CD4-positive, alpha-beta T cell treated with Interleukin-17A for 1 hour (primary cell): ENCODE measurements around the gene GRK5.

Experiments used
- DNase-seq: peaks from one replicate; pipeline ENCODE4 v3.0.0-alpha.2; 2020

The GRK5 gene

GRCh38 chr10:119199231-119199992 lies 8.0 kb upstream of the GRK5 start:
- DNase-seq = peak; percentile 67

GRCh38 chr10:119201233-119201632 lies 6.1 kb upstream of the GRK5 start:
- no peak for DNase-seq

GRCh38 chr10:119203006-119203405 lies 4.4 kb upstream of the GRK5 start:
- no peak for DNase-seq

DNA sequence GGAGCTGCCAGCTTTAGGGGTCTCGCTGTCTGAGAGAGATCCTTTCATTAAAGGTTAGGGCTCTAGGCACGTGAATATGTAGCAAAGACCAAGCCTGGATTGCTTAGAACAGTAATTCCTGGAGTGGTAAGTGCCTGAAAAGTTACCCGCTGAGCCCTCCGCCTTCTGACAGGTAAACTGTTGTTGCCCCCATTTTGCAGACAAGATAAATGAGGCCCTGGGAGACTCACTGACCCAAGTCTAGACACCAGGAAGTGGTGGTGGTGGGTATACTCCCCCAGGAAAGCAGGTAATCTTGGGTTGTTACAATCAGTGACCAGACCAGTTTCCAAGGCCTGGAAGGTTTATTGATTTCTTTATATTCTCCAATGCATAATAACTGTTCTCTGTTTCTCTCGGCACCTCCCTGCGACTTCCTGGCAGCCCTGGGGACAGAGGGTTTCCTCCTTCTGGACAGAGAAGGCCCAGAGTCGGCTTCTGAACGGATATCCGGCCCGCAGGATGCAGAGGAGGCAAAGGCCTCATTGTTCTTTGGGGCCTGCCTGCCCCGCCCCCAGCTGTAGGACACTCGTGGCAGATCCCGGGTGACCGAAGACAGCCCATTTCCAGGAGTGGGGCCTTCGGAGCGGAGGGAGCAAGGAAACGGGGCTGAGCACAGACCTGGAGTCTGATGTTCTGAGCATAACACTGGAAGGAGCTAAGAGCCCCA lies 1.3 kb upstream of the GRK5 start:
- peak; percentile 45 for DNase-seq

GRCh38 chr10:119206603-119207365 lies 587 bp upstream of the GRK5 start:
- peak; percentile 68 for DNase-seq

DNA sequence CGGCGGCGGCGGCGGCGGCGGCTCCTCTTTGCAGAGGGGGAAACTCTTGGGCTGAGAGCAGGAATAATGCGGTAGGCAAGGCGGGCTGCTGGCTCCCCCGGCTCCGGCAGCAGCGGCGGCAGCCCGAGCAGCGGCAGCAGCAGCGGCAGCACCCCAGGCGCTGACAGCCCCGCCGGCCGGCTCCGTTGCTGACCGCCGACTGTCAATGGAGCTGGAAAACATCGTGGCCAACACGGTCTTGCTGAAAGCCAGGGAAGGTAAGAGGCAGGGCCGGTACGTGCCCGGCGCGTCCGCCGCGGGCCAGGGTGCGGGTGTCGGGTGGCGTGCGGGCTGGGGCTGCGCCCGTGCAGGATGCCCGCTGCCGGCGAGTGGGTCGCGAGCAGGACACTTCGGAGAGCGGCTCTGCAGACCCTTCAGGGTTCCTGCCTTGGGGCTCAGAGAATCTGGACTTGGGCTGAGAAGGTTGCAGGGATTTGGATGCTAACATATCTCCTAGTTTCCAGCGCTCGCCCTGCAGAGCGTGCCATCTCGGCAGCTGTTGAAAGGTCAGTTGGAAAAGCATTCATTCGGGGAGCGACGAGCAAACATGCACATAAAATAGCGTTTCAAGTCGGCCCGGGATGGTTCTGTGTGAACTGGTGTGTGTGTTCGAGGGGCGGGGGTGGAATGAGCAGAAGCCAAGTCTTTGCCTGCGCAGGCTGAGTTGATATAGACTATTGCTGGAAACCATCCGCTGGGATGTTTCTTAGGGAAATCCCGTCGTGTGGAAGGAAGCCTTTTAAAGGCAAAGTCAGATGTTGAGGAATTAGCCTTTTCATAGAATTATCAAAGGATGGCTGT lies 562 bp downstream of the GRK5 start:
- DNase-seq = peak; percentile 27

- DNase-seq = no peak
Observed at GRCh38 chr10:119208553-119208940, 1.2 kb downstream of the GRK5 start.

- peak; percentile 60 for DNase-seq
Observed at GRCh38 chr10:119209035-119209735, 1.8 kb downstream of the GRK5 start.

DNA sequence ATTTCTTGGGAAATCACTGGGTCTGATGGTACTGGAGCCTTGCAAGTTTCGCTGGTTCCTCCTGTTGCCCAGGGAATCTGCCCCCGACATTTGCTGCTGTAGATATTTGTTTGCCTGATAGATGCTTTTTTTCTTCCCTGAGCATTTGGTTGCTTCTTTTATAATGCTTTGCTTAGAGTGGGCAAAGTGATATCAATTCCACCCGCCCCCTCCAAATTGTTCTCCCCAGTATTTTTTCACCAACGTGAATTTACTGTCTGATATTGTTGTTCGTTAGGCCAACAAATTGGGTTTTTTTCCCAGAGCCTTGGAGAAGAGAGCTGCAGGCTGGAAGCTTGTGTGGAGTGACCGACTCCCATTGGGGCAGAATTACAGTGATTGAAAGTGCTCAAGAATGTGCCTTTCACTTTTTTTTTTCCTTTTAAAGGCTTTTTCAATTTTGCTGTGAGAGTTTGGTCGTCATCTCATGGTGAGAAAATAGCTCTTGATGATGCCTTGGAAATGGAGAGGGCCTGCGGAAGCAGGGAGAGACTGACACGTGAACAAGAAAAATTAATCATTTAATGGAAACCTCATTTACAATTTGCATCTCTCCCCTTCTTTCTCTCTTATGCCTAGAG lies 2.5 kb downstream of the GRK5 start:
- no peak for DNase-seq

DNA sequence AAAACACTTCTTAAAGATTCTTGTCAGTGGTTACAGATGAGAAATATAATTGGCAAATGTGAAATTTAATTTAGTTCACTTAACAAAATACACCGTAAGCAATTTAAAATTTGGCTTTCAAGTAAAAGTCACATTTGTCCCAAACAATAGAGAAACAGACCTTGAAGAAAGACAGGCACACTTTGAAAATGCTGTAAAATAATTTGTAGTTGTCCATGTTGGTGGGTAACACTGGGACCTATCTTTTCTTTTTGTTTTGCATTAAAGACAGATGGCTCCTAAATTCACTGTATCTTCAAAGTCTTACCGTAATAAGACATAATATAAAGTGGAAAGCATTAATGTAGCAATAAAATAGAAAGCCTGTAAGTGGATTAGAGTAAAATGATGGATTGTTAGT lies 3.3 kb downstream of the GRK5 start:
- DNase-seq = no peak

GRCh38 chr10:119211176-119211575 lies 3.8 kb downstream of the GRK5 start:
- DNase-seq = no peak

GRCh38 chr10:119211625-119212441 lies 4.5 kb downstream of the GRK5 start:
- DNase-seq = peak; percentile 58

- no peak for DNase-seq
Observed at GRCh38 chr10:119215371-119215770, 8.0 kb downstream of the GRK5 start.

DNA sequence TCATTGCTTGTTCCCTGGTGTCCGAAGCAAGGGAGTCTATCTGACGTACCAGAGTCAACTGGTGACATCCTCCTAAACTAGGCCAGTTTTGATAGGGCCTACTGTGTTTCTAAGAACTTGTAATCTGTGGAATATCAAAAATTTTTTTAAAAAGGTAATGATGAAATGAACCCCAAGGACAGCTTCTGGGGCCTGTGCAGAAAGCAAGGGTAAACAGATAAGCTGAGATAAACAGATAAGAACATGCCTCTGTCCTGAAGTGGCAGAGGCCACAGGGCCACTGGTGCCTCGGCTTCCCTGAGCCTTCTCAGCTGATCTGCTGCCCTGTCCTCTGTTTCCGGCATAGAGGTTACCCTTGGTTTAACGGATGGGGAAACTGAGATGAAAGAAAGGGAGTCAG lies 8.8 kb downstream of the GRK5 start:
- DNase-seq = no peak

GRCh38 chr10:119217401-119217800 lies 10.0 kb downstream of the GRK5 start:
- DNase-seq = no peak

- DNase-seq = no peak
Observed at GRCh38 chr10:119217991-119218490, 10.7 kb downstream of the GRK5 start.

GRCh38 chr10:119219871-119220270 lies 12.5 kb downstream of the GRK5 start:
- no peak for DNase-seq

- no peak for DNase-seq
Observed at GRCh38 chr10:119221201-119221600, 13.8 kb downstream of the GRK5 start.

DNA sequence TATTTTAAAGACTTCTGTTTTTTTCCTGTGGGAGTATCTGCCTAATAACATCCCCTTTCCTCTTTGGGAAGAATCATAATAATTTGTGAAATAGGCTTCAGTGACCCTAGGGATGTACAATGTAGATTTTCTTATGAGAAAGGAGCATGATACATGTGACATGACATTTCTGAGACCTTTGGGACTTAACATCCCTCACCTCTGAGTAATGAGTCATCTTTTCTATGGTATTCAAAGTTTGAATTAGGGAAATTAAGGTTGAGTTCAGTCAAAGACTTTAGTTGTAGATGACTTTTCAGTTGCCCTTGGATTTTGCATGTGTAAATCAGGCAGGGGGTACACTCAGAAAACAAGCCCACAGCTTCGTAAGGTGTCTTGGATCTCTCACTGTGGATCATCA lies 14.3 kb downstream of the GRK5 start:
- no peak for DNase-seq

DNA sequence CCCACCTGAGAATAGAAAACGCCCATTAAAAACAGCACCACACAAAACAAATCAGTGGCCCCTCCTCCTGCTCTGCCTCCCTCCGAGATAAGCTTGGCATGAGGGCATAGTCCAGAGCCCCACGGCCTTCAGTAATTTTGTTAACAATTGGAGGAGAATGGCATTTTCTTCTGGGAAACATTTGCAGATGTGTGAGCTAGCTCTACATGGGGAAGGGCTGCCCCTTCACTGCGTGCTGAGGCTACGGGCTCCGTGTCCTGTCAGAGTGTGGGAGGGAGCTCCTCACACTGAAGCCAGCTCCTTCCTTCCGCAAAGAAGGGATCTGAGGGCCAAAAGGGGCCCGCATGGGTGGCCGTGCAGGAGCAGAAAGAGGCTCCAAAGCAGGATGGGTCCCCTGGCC lies 15.2 kb downstream of the GRK5 start:
- no peak for DNase-seq

DNA sequence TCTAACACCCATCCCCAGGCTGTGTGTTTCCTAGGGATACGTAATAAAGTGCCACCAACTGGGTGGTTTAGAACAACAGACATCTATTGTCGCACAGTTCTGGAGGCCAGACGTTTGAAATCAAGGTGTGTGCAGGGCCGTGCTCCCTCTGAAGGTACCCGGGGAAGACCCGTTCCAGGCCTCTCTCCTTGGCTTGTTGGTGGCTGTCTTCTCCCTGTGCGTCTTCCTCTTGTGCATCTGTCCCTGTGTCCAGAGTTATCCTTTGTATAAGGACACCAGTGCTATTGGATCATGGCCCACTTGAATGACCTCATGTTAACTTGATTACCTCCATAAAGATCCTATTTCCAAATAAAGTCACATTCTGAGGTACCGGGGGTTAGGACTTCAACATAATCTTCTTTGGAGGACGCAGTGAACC lies 15.6 kb downstream of the GRK5 start:
- DNase-seq = no peak
